Left lung (tissue), 10 donors: ENCODE results near the gene STOML1. TPM values are rescaled to one million over a fixed set of nuclear protein-coding genes. Genes with fewer than 3 reads are reported as not detected.

Experiments used
- ATAC-seq: fragments of 200-7000 bp; cut with Tn5 transposase; one replicate; pipeline ENCODE4 v1.9.1; 2020; ENCODE audit warnings: moderate library complexity
- DNase-seq, 4 donors: peaks; one replicate each; pipeline ENCODE4 v3.0.0-alpha.2; 2013 to 2020
- H3K27ac ChIP-seq, 2 donors: fragments of 200-600 bp; sonication (generic) in 1 of 2; one replicate each; pipeline versions ENCODE4 v1.5.0 to v1.8.0; 2020 to 2021
- H3K27me3 ChIP-seq, 2 donors: fragments of 200-600 bp; sonication (generic) in 1 of 2; one replicate each; pipeline versions ENCODE4 v1.5.0 to v1.8.0; 2020 to 2021
- H3K36me3 ChIP-seq, 2 donors: fragments of 200-600 bp; sonication (generic) in 1 of 2; one replicate each; pipeline versions ENCODE4 v1.5.0 to v1.8.0; 2020 to 2021
- H3K4me1 ChIP-seq, 2 donors: fragments of 200-600 bp; one replicate each; pipeline ENCODE4 v1.8.0; 2021
- H3K4me3 ChIP-seq, 2 donors: fragments of 200-600 bp; sonication (generic) in 1 of 2; one replicate each; pipeline versions ENCODE4 v1.5.0 to v1.8.0; 2020 to 2021; ENCODE audit warnings: mild to moderate bottlenecking in 1 of 2
- H3K9me3 ChIP-seq, 2 donors: fragments of 200-600 bp; sonication (generic) in 1 of 2; one replicate each; pipeline versions ENCODE4 v1.5.0 to v1.8.0; 2020 to 2021
- CTCF ChIP-seq, 2 donors: fragments of 200-600 bp; sonication (generic) in 1 of 2; IDR thresholded peaks; one replicate each; pipeline versions ENCODE4 v1.5.0 to v1.8.0; 2021; ENCODE audit warnings: antibody characterized with exemption in 2 of 2
- intact Hi-C, 2 donors: fragments of 100-400 bp; cut with DNase I; formaldehyde crosslinking; loops; one replicate each; pipeline versions ENCODE4 v1.11.2 to v1.14.2; 2022
- polyA plus RNA-seq, 6 donors: library from polyadenylated mRNA; unstranded; fragments of 120-200 nt; gene quantifications; one replicate each; pipeline ENCODE4 v1.2.1, GENCODE V29; 2013; ENCODE audit not compliant: insufficient read length in 6 of 6
- total RNA-seq, 2 donors: library from RNA; stranded (reverse); fragmentation: NEBNext Ultra II Directional; extraction: Animal tissue kit (Norgen Biotek cat#: 25700); gene quantifications; one replicate each; pipeline ENCODE4 v1.2.1, GENCODE V29; 2021
- donor health status: DM: no; HTN: yes; CAD: no.
- donor health status: DM: no; HTN: no; CAD: no.

STOML1 gene
- total and polyA plus RNA-seq, 8 donors = 10.9 to 29.3 (median 13.7) TPM

GRCh38 chr15:73935547-73935946 lies 56.5 kb downstream of the STOML1 start:
- no peak for DNase-seq
- Histone ChIP-seq H3K27ac (no peak overlapping the region), H3K36me3 (no peaks in the 10 kb centered on the region), H3K9me3 (no peaks in the 10 kb centered on the region), H3K27me3 (peaks cover 0 to 1% of the 10 kb centered on the region in 2 donors), H3K4me3 (no peak overlapping the region), H3K4me1 (peaks cover 0 to 11% of the 10 kb centered on the region in 2 donors)
- intact Hi-C loops = no loop called here
- ATAC-seq = no peak
- TF ChIP-seq CTCF (IDR thresholded peaks at IDR 0.05) = no peak

- TF ChIP-seq CTCF (IDR thresholded peaks at IDR 0.05) = no peak
- DNase-seq (no peak), ATAC-seq (no peak)
- H3K36me3 ChIP-seq = no peaks in the 10 kb centered on the region
- no peaks in the 10 kb centered on the region for H3K9me3 ChIP-seq
- peaks cover 0 to 14% of the 10 kb centered on the region in 2 donors for H3K27me3 ChIP-seq
- H3K4me1 ChIP-seq = peaks cover 9 to 11% of the 10 kb centered on the region in 2 donors
- H3K4me3 ChIP-seq = no peak overlapping the region
- H3K27ac ChIP-seq = no peak overlapping the region
- intact Hi-C loops = no loop called here
Observed at GRCh38 chr15:73934281-73934680, 57.8 kb downstream of the STOML1 start.

DNA sequence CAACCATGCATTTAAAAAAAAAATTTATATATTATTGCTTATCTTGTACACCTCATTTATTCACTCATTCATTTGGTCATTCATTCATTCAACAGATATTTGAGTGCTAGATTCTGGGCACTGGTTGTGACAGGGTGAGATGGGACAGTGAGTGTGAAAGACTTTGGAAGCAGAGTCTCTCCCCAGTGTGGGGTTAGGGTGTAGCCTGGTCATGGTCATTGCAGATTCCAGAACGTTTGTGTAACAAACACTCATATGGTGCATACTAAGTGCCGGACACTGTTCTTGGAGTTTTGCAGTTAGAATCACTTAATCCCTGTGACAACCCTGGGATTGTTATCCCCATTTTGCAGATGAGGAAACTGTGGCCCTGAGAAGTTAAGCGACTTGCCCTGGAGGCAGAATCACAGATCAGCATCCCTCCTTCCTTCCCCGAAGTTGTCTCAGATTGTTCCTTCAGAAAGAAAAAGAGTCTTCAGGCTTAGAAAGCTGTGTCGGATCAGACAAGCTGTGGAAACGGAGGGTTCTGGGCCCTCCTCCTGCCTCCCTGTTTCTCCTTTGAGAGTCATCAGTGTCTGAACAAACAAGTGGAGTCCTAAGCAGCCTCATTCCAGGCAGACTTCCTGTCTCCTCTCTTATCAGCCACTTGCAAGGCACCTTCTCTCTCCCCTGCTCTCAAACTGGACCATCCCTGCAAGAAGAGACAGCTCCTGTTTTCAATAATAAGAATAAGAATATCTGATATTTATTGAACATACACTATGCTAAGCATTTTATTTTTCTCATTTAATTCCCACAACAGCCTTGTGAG lies 59.5 kb downstream of the STOML1 start:
- Histone ChIP-seq H3K9me3 (no peaks in the 10 kb centered on the region), H3K27ac (no peak overlapping the region), H3K4me1 (peaks cover 13 to 24% of the 10 kb centered on the region in 2 donors), H3K4me3 (no peak overlapping the region), H3K27me3 (peaks cover 0 to 30% of the 10 kb centered on the region in 2 donors), H3K36me3 (no peaks in the 10 kb centered on the region)
- ATAC-seq (no peak), DNase-seq (no peak)
- intact Hi-C loops = no loop called here
- no peak for TF ChIP-seq CTCF (IDR thresholded peaks at IDR 0.05)

- ATAC-seq = no peak
- TF ChIP-seq CTCF (IDR thresholded peaks at IDR 0.05) = no peak
- no peak for DNase-seq
- Histone ChIP-seq H3K36me3 (no peaks in the 10 kb centered on the region), H3K4me1 (peaks cover 13 to 27% of the 10 kb centered on the region in 2 donors), H3K9me3 (no peaks in the 10 kb centered on the region), H3K27ac (no peak overlapping the region), H3K27me3 (peaks cover 0 to 41% of the 10 kb centered on the region in 2 donors), H3K4me3 (no peak overlapping the region)
- intact Hi-C loops = no loop called here
Observed at GRCh38 chr15:73931441-73931840, 60.7 kb downstream of the STOML1 start.

DNA sequence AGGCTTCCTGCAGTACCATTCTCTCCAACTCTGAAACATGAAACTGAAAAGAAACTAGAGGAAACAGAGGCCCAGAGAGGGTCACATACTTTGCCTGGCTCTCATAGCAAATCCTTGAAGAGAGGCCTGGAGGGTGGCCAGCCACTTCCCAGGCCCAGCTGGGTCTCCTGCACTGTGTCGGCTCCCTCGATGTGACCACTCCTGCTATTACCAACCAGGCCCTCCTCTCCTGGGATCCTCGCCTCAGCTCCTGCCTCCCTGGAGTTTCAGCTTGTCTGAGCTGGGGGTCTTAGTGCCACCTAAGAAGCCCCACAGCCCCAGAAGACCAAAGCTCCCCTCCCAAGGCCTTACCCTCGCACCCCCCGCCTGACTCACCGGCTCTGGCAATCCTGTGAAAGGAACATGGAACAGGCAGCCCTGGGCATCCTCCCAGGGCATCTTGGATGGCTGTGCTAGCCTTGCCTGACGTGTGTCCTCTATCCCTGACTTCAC lies 61.3 kb downstream of the STOML1 start:
- Histone ChIP-seq H3K9me3 (no peaks in the 10 kb centered on the region), H3K27me3 (peaks cover 0 to 48% of the 10 kb centered on the region in 2 donors), H3K4me1 (peaks cover 13 to 28% of the 10 kb centered on the region in 2 donors), H3K27ac (peak overlapping the region in 1 of 2 donors; percentile 23), H3K36me3 (no peaks in the 10 kb centered on the region), H3K4me3 (no peak overlapping the region)
- DNase-seq (no peak), ATAC-seq (no peak)
- TF ChIP-seq CTCF (IDR thresholded peaks at IDR 0.05) = no peak
- intact Hi-C loops = no loop called here
